Measurements from ENCODE around the gene NOS1AP.
"Not testable (repeated sequence)": the region's sequence is repeated elsewhere in the genome, so short reads cannot be mapped to it uniquely, and the experiment has no call there.

The NOS1AP gene

GRCh38 chr1:162035241-162035640 is 34.2 kb upstream of the NOS1AP start:
- Histone ChIP-seq H3K4me1 (ENCODE audit: control insufficient read depth, insufficient read depth, low read length) (no peaks in the 10 kb centered on the region), H3K27ac (ENCODE audit: low read depth, low read length) (no peak overlapping the region), H3K36me3 (ENCODE audit: control insufficient read depth, insufficient read depth, low read length) (no peaks in the 10 kb centered on the region), H3K9ac (ENCODE audit: low read length) (no peak overlapping the region), H3K4me3 (ENCODE audit: low read length) (no peak overlapping the region), H3K27me3 (ENCODE audit: control insufficient read depth, insufficient read depth, low read length) (no peaks in the 10 kb centered on the region)

GRCh38 chr1:162036163-162036562 is 33.3 kb upstream of the NOS1AP start:
- no peaks in the 10 kb centered on the region for H3K27me3 ChIP-seq (ENCODE audit: control insufficient read depth, insufficient read depth, low read length)

DNA sequence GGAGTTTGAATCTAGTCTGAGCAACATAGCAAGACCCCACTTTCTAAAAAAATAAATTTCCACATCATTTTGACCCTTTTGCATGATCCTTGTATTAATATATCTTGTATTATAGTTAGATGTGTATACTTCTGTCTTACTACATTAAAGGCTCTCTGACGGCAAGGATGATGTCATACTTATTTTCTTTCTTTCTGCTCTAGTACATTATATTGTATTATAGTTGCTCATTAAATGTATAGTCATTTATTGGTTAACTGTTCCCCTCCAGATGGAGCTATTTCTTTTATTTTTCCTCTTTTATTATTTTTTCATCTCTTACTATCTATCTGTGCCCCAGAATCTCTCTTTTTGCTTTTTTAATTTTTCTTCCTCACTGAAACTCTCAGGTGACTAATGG is 30.9 kb upstream of the NOS1AP start:
- Histone ChIP-seq H3K4me1 (ENCODE audit: control insufficient read depth, insufficient read depth, low read length) (no peaks in the 10 kb centered on the region), H3K4me3 (ENCODE audit: low read length) (no peak overlapping the region), H3K27me3 (ENCODE audit: control insufficient read depth, insufficient read depth, low read length) (no peaks in the 10 kb centered on the region), H3K9ac (ENCODE audit: low read length) (no peak overlapping the region), H3K36me3 (ENCODE audit: control insufficient read depth, insufficient read depth, low read length) (no peaks in the 10 kb centered on the region), H3K27ac (ENCODE audit: low read depth, low read length) (no peak overlapping the region)

More at GRCh38 chr1:162036163-162036562, 33.3 kb upstream of the NOS1AP start:
- Histone ChIP-seq H3K36me3 (ENCODE audit: control insufficient read depth, insufficient read depth, low read length) (no peaks in the 10 kb centered on the region), H3K27ac (ENCODE audit: low read depth, low read length) (no peak overlapping the region), H3K4me1 (ENCODE audit: control insufficient read depth, insufficient read depth, low read length) (no peaks in the 10 kb centered on the region), H3K9ac (ENCODE audit: low read length) (no peak overlapping the region), H3K4me3 (ENCODE audit: low read length) (no peak overlapping the region)

- Histone ChIP-seq H3K27me3 (ENCODE audit: control insufficient read depth, insufficient read depth, low read length) (no peaks in the 10 kb centered on the region), H3K4me3 (ENCODE audit: low read length) (no peak overlapping the region), H3K4me1 (ENCODE audit: control insufficient read depth, insufficient read depth, low read length) (no peaks in the 10 kb centered on the region), H3K27ac (ENCODE audit: low read depth, low read length) (no peak overlapping the region), H3K9ac (ENCODE audit: low read length) (no peak overlapping the region), H3K36me3 (ENCODE audit: control insufficient read depth, insufficient read depth, low read length) (no peaks in the 10 kb centered on the region)
Observed at GRCh38 chr1:162040001-162040400, 29.5 kb upstream of the NOS1AP start.

GRCh38 chr1:162040657-162041056 is 28.8 kb upstream of the NOS1AP start:
- no peaks in the 10 kb centered on the region for H3K36me3 ChIP-seq (ENCODE audit: control insufficient read depth, insufficient read depth, low read length)
- H3K27ac ChIP-seq (ENCODE audit: low read depth, low read length) = no peak overlapping the region
- H3K27me3 ChIP-seq (ENCODE audit: control insufficient read depth, insufficient read depth, low read length) = no peaks in the 10 kb centered on the region
- no peaks in the 10 kb centered on the region for H3K4me1 ChIP-seq (ENCODE audit: control insufficient read depth, insufficient read depth, low read length)
- no peak overlapping the region for H3K9ac ChIP-seq (ENCODE audit: low read length)
- H3K4me3 ChIP-seq (ENCODE audit: low read length) = no peak overlapping the region

DNA sequence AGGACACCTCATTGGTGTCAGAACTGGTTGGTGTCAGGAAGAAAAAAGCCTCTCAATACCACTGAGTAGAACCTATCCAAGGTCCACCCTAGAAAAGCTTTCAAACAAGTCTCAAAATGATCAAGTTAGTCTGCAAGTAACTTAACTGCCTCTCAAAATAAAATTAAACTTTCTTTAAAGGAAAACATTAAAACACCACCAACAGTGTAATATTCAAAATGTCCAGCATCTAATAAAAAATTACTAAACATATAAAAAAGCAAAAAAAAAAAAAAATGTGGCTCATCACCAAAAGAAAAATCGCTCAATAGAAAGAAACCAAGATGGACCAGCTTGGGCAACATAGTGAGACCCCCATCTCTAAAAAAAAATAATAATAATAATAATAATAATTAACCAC is 27.1 kb upstream of the NOS1AP start:
- H3K27me3 ChIP-seq (ENCODE audit: control insufficient read depth, insufficient read depth, low read length) = no peaks in the 10 kb centered on the region
- no peak overlapping the region for H3K4me3 ChIP-seq (ENCODE audit: low read length)
- no peak overlapping the region for H3K9ac ChIP-seq (ENCODE audit: low read length)
- no peaks in the 10 kb centered on the region for H3K36me3 ChIP-seq (ENCODE audit: control insufficient read depth, insufficient read depth, low read length)
- H3K27ac ChIP-seq (ENCODE audit: low read depth, low read length) = no peak overlapping the region
- no peaks in the 10 kb centered on the region for H3K4me1 ChIP-seq (ENCODE audit: control insufficient read depth, insufficient read depth, low read length)

GRCh38 chr1:162046921-162047320 is 22.6 kb upstream of the NOS1AP start:
- Histone ChIP-seq H3K27ac (ENCODE audit: low read depth, low read length) (no peak overlapping the region), H3K27me3 (ENCODE audit: control insufficient read depth, insufficient read depth, low read length) (no peaks in the 10 kb centered on the region), H3K4me1 (ENCODE audit: control insufficient read depth, insufficient read depth, low read length) (no peaks in the 10 kb centered on the region), H3K9ac (ENCODE audit: low read length) (no peak overlapping the region), H3K4me3 (ENCODE audit: low read length) (no peak overlapping the region), H3K36me3 (ENCODE audit: control insufficient read depth, insufficient read depth, low read length) (no peaks in the 10 kb centered on the region)

DNA sequence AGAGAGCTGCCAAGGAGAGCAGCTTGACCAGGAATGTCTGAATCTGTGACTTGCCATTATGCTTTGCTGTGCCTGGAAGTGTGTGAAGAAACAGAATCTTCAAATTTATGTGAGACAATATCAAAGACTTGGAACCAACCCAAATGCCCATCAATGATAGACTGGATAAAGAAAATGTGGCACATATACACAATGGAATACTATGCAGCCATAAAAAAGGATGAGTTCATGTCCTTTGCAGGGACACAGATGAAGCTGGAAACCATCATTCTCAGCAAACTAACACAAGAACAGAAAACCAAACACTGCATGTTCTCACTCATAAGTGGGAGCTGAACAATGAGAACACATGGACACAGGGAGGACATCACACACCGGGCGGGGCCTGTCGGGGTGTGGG is 15.5 kb upstream of the NOS1AP start:
- not testable (repeated sequence) for H3K27ac ChIP-seq (ENCODE audit: low read depth, low read length); H3K4me3 ChIP-seq (ENCODE audit: low read length); H3K27me3 ChIP-seq (ENCODE audit: control insufficient read depth, insufficient read depth, low read length); H3K4me1 ChIP-seq (ENCODE audit: control insufficient read depth, insufficient read depth, low read length); H3K36me3 ChIP-seq (ENCODE audit: control insufficient read depth, insufficient read depth, low read length); H3K9ac ChIP-seq (ENCODE audit: low read length)

DNA sequence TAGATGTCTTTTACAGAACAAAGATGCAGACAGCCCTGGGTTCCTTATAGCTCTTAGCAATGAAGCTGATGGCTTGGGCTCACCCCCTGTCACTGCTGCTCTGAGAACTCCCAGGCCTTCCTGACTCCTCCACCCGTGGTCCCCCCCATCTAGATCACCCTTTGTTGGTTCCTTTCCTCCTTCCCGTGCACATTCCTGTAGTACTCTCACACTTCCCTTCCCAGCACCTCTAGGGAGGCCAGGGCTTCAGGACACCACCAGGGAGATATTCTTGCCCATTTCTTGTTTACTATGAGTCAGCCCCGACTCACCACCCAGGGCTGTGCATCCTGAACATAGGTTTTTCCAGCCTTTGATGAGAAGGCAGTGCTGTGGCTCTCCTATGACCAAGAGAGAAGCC is 14.4 kb upstream of the NOS1AP start:
- Histone ChIP-seq H3K4me3 (ENCODE audit: low read length) (no peak overlapping the region), H3K36me3 (ENCODE audit: control insufficient read depth, insufficient read depth, low read length) (no peaks in the 10 kb centered on the region), H3K27ac (ENCODE audit: low read depth, low read length) (no peak overlapping the region), H3K4me1 (ENCODE audit: control insufficient read depth, insufficient read depth, low read length) (no peaks in the 10 kb centered on the region), H3K27me3 (ENCODE audit: control insufficient read depth, insufficient read depth, low read length) (no peaks in the 10 kb centered on the region), H3K9ac (ENCODE audit: low read length) (no peak overlapping the region)

DNA sequence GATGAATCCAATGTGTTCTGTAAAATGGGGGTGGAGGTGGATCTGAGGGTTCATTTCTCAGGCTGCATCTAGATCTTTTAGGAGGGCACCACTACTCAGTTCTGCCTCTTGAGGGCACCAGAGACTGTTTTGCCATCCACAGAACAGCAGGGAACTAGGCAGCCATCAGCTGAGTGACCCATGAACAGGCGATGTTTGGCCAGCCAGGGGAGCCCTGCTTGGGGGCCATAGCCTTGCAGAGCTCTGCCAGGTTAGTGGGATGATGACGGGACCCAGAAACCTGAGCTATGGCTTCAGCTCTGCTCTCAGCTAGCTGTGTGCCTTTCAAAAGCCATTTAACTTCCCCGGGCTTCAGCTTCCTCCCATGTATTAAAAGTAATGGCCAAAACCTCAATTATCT is 13.4 kb upstream of the NOS1AP start:
- H3K4me3 ChIP-seq (ENCODE audit: low read length) = no peak overlapping the region
- no peaks in the 10 kb centered on the region for H3K4me1 ChIP-seq (ENCODE audit: control insufficient read depth, insufficient read depth, low read length)
- no peaks in the 10 kb centered on the region for H3K27me3 ChIP-seq (ENCODE audit: control insufficient read depth, insufficient read depth, low read length)
- H3K27ac ChIP-seq (ENCODE audit: low read depth, low read length) = no peak overlapping the region
- H3K36me3 ChIP-seq (ENCODE audit: control insufficient read depth, insufficient read depth, low read length) = no peaks in the 10 kb centered on the region
- no peak overlapping the region for H3K9ac ChIP-seq (ENCODE audit: low read length)

DNA sequence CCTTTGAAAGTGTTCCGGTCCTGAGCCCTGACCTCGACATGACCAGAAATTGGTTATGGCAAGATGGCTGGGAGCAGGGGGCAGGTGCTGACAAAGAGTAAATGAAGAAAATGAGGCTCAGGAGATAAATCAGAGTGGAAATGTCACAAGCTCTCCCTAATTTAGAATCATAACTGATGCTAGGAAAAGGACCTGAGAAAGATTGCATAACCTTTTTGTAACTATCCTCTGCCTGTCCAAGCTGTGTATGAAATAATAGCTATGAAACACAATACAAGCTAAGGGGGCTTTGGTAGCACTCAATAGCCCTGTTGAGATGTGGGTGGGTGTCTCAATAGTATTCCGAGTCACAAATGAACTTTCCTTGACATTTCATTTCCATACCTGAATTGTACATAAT is 12.9 kb upstream of the NOS1AP start:
- H3K9ac ChIP-seq (ENCODE audit: low read length) = no peak overlapping the region
- H3K4me1 ChIP-seq (ENCODE audit: control insufficient read depth, insufficient read depth, low read length) = no peaks in the 10 kb centered on the region
- H3K27me3 ChIP-seq (ENCODE audit: control insufficient read depth, insufficient read depth, low read length) = no peaks in the 10 kb centered on the region
- no peak overlapping the region for H3K4me3 ChIP-seq (ENCODE audit: low read length)
- H3K36me3 ChIP-seq (ENCODE audit: control insufficient read depth, insufficient read depth, low read length) = no peaks in the 10 kb centered on the region
- H3K27ac ChIP-seq (ENCODE audit: low read depth, low read length) = no peak overlapping the region

DNA sequence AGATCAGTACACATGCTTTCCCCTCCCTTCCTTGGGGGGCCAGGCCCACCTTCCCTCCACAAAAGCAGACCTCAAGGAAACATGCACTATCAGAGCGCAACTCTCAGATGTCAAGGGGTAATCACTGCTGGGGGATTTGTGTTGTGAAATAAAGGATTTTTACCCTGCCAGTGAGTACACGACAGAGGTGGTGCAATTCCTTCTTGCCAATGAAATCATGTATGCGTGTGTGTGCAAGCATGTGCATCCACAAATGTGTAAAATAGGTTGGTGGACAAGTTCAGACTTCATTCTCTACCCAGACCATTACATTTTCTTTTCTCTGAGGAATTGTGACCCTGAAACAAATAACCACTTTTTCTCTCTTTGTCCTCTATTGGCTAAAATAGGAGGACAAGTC is 9.8 kb upstream of the NOS1AP start:
- Histone ChIP-seq H3K27me3 (ENCODE audit: control insufficient read depth, insufficient read depth, low read length) (no peaks in the 10 kb centered on the region), H3K36me3 (ENCODE audit: control insufficient read depth, insufficient read depth, low read length) (no peaks in the 10 kb centered on the region), H3K27ac (ENCODE audit: low read depth, low read length) (no peak overlapping the region), H3K4me1 (ENCODE audit: control insufficient read depth, insufficient read depth, low read length) (no peaks in the 10 kb centered on the region), H3K4me3 (ENCODE audit: low read length) (no peak overlapping the region), H3K9ac (ENCODE audit: low read length) (no peak overlapping the region)

GRCh38 chr1:162060314-162060713 is 9.2 kb upstream of the NOS1AP start:
- no peak overlapping the region for H3K27ac ChIP-seq (ENCODE audit: low read depth, low read length)
- H3K4me1 ChIP-seq (ENCODE audit: control insufficient read depth, insufficient read depth, low read length) = no peaks in the 10 kb centered on the region
- no peak overlapping the region for H3K4me3 ChIP-seq (ENCODE audit: low read length)
- no peaks in the 10 kb centered on the region for H3K27me3 ChIP-seq (ENCODE audit: control insufficient read depth, insufficient read depth, low read length)
- H3K9ac ChIP-seq (ENCODE audit: low read length) = no peak overlapping the region
- no peaks in the 10 kb centered on the region for H3K36me3 ChIP-seq (ENCODE audit: control insufficient read depth, insufficient read depth, low read length)

All from rectal smooth muscle tissue (tissue), 1 donor.